NCI-H2081 (cell line): Measurements from ENCODE around the gene S100Z.

ENCODE experiments used
- DNase-seq, 2 experiments: peaks; one replicate each; lab custom pipeline; 2025; lab: John Stamatoyannopoulos, UW

Gene S100Z

GRCh38 chr5:76953551-76954382, 104.0 kb downstream of the S100Z start:
- no peak for DNase-seq

DNA sequence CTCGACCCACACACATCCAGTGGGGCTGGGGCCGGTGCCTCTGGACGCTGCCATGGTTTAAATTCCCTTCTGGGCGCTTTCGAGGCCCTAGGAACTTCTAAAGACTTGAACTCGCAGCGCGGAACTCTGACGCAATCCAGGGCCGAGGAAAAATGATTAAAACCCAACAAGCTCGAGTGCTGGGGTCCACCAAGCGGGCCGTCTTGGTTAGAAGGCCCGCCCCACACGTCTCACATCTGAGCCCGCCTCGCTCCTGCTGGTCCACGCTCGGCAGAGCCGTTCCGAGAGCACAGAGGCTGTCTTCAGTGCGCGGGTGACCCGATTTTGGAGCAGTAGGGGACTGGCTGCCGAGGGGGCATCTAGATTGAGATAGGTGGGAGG, 104.6 kb downstream of the S100Z start:
- DNase-seq, result no peak

- DNase-seq, result no peak
Measured at GRCh38 chr5:76956033-76956432, 106.2 kb downstream of the S100Z start.

DNA sequence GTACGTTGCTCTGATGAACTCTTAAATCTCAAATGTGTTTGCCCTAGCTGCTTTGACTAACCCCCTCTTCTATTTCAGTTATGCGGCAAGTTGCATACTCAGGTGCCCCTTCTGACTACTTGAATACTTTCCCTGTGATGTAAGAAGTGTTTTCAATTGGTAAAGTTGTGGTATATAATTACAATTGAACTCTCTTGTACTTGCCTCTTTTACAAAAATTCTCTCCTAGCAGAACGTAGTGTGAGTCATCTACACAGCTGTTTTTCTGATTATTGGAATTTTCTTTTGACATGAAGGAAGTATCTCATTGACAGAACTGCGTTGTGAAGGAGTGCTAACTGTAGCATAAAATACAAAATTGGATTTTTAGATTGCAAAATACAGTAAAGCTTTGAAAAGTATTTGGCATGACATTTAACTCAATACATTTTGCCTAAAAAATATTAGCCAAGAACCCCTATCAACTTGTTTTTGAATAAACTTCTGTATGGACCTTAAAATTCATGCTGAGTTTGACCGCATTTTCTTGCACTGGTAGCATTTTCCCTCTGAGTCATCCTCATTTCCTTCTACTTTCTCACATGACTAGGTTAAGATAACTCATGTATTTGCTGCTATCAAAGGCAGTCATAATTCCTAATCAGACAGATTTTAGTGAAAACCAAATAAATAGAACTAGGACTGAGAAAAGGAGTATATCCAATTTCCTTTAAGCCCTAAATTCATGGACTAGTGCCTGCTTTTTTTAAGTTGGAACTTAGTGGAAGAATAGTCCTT, 109.4 kb downstream of the S100Z start:
- DNase-seq, result no peak

DNA sequence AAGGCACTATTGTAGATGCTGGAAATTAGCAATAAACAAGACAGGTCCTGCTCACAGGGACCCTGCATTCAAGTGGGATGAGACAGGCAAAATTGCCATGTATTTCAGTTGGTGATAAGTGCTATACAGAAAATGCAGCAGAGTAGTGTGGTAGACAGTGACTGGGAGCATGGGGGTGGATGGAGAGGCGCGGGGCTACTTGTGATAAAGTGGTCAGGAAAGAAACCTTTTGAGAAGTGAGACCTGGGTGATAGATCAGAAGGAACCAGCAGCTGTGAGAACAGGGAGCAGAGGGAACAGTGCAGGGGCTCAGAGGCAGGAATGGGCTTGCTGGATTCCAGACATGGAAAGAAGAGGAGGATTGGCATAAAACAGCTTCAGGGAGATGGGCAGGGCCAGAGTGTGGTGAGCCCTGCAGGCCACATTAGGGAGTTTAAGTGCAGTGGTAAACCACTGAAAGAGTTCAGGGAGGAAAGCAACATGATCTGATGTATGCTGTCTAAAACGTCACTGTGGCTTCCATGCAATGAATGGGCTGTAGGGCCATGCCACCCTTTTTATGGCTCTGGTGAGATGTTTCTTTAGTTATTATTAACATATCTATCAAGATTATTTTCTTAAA, 110.3 kb downstream of the S100Z start:
- DNase-seq, result no peak

GRCh38 chr5:76964060-76964459, 114.2 kb downstream of the S100Z start:
- no peak for DNase-seq
